IPS DF 19.7 (cell line): ENCODE data around the gene CSH2.

Source experiments
- DNase-seq: peaks from one replicate; pipeline ENCODE4 v3.0.0-alpha.2; 2013; ENCODE audit warnings: low read depth, low spot score

The CSH2 gene

DNA sequence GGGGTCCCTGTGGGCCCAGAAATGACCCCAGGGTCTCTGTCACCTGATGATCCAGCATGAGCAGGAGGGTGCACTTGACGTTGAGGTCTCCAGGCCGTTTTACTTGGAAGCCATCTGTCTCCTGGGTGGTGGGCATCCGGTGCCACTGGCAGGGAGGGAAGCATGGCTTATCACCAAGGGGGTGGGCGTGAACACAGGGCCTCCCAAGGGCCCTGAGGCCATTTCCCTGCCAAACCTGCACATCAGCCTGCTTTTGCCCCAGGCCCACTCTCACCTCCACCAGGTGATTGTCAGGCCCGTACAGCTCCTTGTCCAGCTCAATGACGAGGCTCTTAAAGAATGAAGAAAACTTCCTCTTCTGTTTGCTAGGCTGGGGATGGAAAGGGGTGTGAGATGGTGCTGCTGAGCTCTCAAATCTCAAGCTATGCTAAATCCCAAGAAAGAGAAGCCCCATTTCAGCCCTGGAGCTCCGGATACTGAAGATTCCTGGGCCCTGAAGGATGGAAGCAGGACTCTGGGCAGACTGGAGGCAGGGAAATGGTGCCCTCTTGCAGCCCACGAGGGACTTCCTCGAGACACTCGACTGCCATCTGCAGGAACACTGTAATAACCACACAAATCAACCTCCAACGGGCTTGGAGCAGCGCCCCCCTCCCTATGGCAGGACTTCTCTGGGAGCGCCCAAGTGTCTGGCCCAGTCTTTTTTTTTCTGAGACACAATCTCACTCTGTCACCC, 38.9 kb downstream of the CSH2 start:
- DNase-seq: peak; percentile 47

DNA sequence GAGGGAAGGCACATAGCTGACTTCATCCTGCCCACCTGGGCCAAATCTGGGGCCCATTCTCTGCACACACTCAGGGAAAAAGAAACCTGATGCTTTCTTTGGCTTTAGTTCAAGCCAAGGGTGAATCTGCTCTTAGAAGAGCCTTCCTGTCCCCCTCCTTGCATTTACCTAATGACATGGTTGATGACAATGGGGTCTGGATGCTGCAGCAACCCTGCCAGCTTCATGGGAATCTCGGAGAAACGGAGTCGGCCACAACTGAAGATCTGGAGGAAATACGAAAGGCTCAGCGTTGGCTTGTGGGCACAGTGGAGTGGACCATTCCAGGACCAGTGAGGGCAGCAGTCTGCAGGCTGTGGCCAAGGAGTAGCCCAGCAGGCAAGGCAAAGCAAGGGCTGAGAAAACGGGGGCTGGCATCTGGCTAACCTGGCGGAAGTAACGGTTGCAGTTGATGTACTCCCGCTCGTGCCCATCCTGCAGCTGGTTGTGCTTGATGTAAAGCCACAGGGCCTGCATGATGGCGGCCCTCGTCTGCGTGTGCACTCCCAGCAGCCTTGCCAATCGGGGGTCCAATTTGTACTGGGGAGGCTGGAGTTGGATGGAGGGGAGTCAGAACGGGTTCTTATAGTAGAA, 39.6 kb downstream of the CSH2 start:
- DNase-seq: no peak

DNA sequence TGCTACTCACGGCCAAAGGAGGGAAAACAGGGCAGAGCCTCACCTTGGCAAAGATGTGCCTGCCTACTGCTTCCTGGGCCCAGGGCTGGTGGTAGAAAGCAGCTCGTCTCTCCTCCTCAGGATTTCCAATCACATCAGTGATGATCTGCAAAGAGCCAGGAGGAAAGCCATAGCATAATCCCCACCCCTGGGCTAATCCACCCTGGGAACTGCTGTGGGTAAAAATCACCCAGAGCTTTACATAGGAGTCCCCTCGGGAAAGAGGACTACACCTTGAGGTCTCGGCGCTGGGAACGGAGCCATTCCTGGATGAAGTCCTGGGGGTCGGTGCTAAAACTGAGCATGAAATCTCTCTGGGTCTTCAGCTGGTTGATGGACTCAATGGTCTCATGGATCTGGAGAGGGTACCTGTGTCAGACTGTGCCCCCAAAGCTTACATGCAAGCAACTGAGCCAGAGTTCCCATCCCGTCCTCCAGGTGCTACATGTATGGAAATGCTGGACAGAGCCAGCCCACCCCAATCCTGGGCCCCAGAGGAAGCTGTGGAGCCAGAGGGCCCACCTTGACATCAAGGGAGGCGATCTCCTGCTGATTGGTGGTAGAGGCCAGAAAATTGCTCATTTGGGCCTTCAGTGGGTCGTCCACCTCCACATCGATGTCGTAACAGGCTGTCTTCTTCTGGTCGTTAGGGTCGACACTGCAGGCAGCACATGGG, 40.3 kb downstream of the CSH2 start:
- no peak for DNase-seq

DNA sequence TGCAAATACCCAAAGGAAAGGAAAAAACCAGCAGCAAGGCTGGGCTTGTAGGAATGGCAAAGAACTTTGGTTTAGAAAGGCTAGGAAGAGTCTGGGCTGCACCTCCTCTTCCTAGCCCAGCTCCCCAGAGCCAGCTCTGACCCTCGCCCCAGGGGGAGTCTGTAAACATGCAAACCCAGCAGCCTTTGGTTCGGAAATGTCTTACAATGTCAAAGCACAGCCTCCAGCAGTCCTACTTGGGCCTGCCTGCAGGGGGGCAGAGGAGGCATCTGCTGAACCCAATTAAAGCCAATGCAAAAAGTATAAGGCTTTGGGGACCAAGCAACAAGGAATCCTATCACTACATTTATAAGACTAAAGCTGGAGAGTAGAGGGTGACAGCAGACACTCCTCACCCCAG, 41.0 kb downstream of the CSH2 start:
- DNase-seq: no peak

GRCh38 chr17:63832014-63832413, 41.5 kb downstream of the CSH2 start:
- DNase-seq: no peak

- no peak for DNase-seq
Measured at GRCh38 chr17:63831505-63831904, 42.0 kb downstream of the CSH2 start.

- DNase-seq: no peak
Measured at GRCh38 chr17:63830904-63831491, 42.5 kb downstream of the CSH2 start.

DNA sequence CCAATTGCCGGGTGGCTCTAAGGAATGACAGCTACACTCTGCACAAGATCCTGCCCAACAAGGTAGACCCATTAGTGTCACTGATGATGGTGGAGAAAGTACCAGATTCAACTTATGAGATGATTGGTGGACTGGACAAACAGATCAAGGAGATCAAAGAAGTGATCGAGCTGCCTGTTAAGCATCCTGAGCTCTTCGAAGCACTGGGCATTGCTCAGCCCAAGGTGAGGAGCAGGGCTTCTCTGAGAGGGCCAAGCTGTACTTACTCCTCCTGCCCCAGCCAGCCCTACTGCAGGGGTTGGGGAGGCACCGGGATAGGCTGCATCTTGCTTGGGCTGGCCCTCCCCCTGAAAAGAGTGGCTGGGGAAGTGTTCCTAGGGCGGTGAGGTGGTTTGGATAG, 43.2 kb downstream of the CSH2 start:
- DNase-seq: no peak

DNA sequence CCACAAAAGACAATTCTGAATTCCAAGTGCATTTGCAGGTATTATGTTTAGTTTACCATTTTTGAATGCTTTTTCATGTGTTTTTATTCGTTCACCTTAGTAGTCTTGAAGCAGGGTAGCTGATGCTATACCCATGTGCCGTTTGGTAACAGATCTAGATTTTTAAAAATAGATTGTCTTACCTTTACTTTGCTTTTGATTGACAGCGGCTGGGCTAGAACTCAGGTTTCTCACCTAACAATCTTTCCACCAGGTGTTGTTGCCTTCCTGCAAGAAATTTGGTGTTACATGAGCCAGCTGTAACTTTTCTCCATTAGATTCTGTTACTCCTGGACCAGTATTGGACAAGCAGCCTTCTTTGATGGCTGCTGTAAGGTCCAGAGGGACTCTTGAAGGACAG, 44.5 kb downstream of the CSH2 start:
- no peak for DNase-seq

DNA sequence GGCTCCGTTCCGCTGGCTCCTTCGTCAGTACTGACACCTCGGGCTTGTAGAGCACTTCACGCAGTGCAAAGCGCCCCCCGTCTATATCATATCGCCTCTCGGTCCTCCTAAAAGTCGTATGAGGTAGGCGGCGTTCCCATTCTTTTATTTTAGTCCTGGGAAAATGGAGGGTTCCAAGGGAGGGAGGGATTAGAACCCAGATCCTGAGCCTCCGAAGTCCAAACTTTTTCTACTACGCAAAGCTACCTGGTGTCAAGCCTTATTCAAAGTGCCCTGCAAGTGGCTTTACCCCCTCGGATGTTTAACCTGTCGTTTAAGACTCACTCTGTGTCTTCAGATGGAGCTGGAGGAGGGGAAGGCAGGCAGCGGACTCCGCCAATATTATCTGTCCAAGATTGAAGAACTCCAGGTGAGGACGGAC, 45.7 kb downstream of the CSH2 start:
- no peak for DNase-seq

DNA sequence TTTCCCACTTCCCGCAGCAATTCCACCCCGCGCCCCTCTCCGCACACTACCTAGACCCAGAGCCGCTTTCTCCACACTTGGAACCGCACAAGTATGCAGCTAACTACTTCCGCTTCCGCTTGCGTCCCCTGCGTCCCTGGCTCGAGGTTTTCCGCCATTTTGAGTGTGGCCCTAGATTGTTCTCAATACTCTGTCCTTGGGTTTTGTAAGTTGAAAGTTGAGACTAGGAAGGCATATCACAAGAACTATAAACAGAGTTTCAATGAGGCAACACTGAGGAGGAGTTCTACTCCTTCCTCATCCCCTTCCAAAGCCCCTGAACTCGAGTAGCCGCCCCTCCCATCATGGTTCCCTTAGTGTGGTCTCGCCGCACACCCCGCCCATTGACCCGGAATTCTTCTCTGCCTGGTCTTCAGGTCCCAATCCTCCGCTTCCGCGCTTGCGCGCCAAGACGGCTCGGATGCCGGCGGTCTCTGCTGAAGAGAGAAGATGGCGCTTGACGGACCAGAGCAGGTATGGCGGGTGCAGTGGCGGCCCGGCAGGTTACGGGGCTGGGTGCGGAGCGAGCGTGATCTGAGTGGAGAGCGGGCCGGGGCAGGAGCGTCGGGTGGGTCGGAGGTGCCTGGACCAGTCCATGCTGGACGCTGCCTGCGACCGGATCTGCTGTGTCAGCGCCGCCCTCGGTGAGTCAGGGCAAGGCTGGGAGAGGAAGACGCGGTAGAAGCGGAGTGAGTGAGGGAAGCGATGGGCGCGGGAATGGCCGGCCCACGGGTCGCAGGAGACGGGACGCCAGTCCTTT, 46.3 kb downstream of the CSH2 start, which contains the start of the genes FTSJ3 and PSMC5:
Gene FTSJ3, minus strand, starts transcription at position 662 of the 799 bp plus-strand sequence. CDS start 761 bp downstream, outside the sequence.
Gene PSMC5, plus strand, starts transcription at position 430 of the 799 bp plus-strand sequence. Its CDS starts 60 bp downstream, at position 490.
- DNase-seq: peak; percentile 87

- no peak for DNase-seq
Measured at GRCh38 chr17:63826468-63827001, 46.9 kb downstream of the CSH2 start.

DNA sequence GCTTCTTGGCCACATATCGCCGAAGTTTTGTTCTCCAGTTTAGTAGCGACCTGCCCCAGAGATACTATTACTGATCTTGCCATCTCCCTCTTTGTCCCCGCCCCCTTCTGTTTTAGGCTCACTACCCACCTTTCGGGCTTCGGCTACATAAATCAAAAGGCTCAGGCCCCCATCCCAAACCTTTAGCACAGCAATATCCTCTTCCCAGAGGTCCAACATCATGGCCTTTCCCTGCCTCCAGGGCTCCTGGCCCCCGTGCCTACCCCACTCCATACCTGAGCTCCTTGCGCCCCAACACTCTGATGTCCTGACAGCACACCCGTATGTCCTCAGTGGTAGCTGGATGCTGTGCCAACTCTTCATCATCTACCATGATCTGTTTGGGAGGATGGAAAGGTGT, 49.1 kb downstream of the CSH2 start:
- no peak for DNase-seq

- DNase-seq: no peak
Measured at GRCh38 chr17:63823659-63824331, 49.7 kb downstream of the CSH2 start.

GRCh38 chr17:63822537-63822936, 50.9 kb downstream of the CSH2 start:
- no peak for DNase-seq
